Measurements from ENCODE around the gene PTPN6.

PTPN6 gene

GRCh38 chr12:6947615-6948014, 3.5 kb upstream of the PTPN6 start:
- DNase-seq (ENCODE audit: low read depth) = no peak
- no peak overlapping the region for H3K4me3 ChIP-seq (ENCODE audit: low read depth, low read length)
- TF ChIP-seq CTCF (IDR thresholded peaks at IDR 0.05; ENCODE audit: low read depth, low read length, missing control alignments) = no peak

GRCh38 chr12:6948873-6949594, 2.1 kb upstream of the PTPN6 start:
- TF ChIP-seq CTCF (IDR thresholded peaks at IDR 0.05; ENCODE audit: low read depth, low read length, missing control alignments) = peak; percentile 47
- DNase-seq (ENCODE audit: low read depth) = no peak
- peak overlapping the region; percentile 28 for H3K4me3 ChIP-seq (ENCODE audit: low read depth, low read length)

GRCh38 chr12:6950401-6950801, 755 bp upstream of the PTPN6 start:
- peak overlapping the region; percentile 93 for H3K4me3 ChIP-seq (ENCODE audit: low read depth, low read length)
- no peak for DNase-seq (ENCODE audit: low read depth)
- peak; percentile 69 for TF ChIP-seq CTCF (IDR thresholded peaks at IDR 0.05; ENCODE audit: low read depth, low read length, missing control alignments)

- TF ChIP-seq CTCF (IDR thresholded peaks at IDR 0.05; ENCODE audit: low read depth, low read length, missing control alignments) = no peak
These were observed 480 bp downstream of the PTPN6 start for GRCh38 chr12:6951551-6952120.

GRCh38 chr12:6952121-6952862, 1.1 kb downstream of the PTPN6 start:
- peak overlapping the region; percentile 93 for H3K4me3 ChIP-seq (ENCODE audit: low read depth, low read length)
- no peak for DNase-seq (ENCODE audit: low read depth)
- TF ChIP-seq CTCF (IDR thresholded peaks at IDR 0.05; ENCODE audit: low read depth, low read length, missing control alignments) = no peak

More at GRCh38 chr12:6951551-6952120, 480 bp downstream of the PTPN6 start:
- no peak for DNase-seq (ENCODE audit: low read depth)
- peak overlapping the region; percentile 93 for H3K4me3 ChIP-seq (ENCODE audit: low read depth, low read length)

GRCh38 chr12:6952863-6953441, 1.8 kb downstream of the PTPN6 start:
- H3K4me3 ChIP-seq (ENCODE audit: low read depth, low read length) = peak overlapping the region; percentile 93
- no peak for TF ChIP-seq CTCF (IDR thresholded peaks at IDR 0.05; ENCODE audit: low read depth, low read length, missing control alignments)
- no peak for DNase-seq (ENCODE audit: low read depth)

Data from GM12864 (cell line).